RPMI8226 (cell line): Measurements from ENCODE around the gene RIPK4.
A peak's percentile ranks its signal among the peaks of the same experiment; 100 is the strongest.
"Not testable (repeated sequence)": the region's sequence is repeated elsewhere in the genome, so short reads cannot be mapped to it uniquely, and the experiment has no call there.

Experiments
- DNase-seq: peaks from one replicate; pipeline ENCODE4 v3.0.0-alpha.2; 2015

RIPK4 gene

GRCh38 chr21:41794600-41794999 is 27.7 kb upstream of the RIPK4 start:
- DNase-seq = no peak

- no peak for DNase-seq
Observed at GRCh38 chr21:41792711-41793110, 25.9 kb upstream of the RIPK4 start.

- DNase-seq = no peak
Observed at GRCh38 chr21:41786509-41786987, 19.7 kb upstream of the RIPK4 start.

GRCh38 chr21:41785262-41785661 is 18.4 kb upstream of the RIPK4 start:
- DNase-seq = not testable (repeated sequence)

- no peak for DNase-seq
Observed at GRCh38 chr21:41784456-41785102, 17.7 kb upstream of the RIPK4 start.

GRCh38 chr21:41783476-41784180 is 16.8 kb upstream of the RIPK4 start:
- peak; percentile 97 for DNase-seq

- DNase-seq = no peak
Observed at GRCh38 chr21:41781050-41781410, 14.2 kb upstream of the RIPK4 start.

- DNase-seq = no peak
Observed at GRCh38 chr21:41780337-41781049, 13.6 kb upstream of the RIPK4 start.

- DNase-seq = no peak
Observed at GRCh38 chr21:41779659-41780058, 12.8 kb upstream of the RIPK4 start.

- no peak for DNase-seq
Observed at GRCh38 chr21:41778930-41779600, 12.2 kb upstream of the RIPK4 start.

GRCh38 chr21:41777951-41778815 is 11.3 kb upstream of the RIPK4 start:
- no peak for DNase-seq

GRCh38 chr21:41776778-41777177 is 9.9 kb upstream of the RIPK4 start:
- peak; percentile 66 for DNase-seq

- DNase-seq = peak; percentile 74
Observed at GRCh38 chr21:41775149-41775472, 8.3 kb upstream of the RIPK4 start.

- peak; percentile 97 for DNase-seq
Observed at GRCh38 chr21:41774467-41775148, 7.8 kb upstream of the RIPK4 start.

GRCh38 chr21:41772351-41773080 is 5.7 kb upstream of the RIPK4 start:
- DNase-seq = no peak

- DNase-seq = no peak
Observed at GRCh38 chr21:41771625-41771945, 4.7 kb upstream of the RIPK4 start.

GRCh38 chr21:41770901-41771624 is 4.2 kb upstream of the RIPK4 start:
- DNase-seq = no peak

GRCh38 chr21:41769933-41770332 is 3.1 kb upstream of the RIPK4 start:
- DNase-seq = no peak

GRCh38 chr21:41769521-41769920 is 2.7 kb upstream of the RIPK4 start:
- DNase-seq = no peak

GRCh38 chr21:41769111-41769510 is 2.3 kb upstream of the RIPK4 start:
- no peak for DNase-seq
